Suppressor macrophage treated with lipopolysaccharide for 1 hour (primary cell): Measurements from ENCODE around the gene SPAG8.

Experiments
- DNase-seq, 3 donors: peaks; one replicate each; pipeline ENCODE4 v3.0.0-alpha.2; 2020 to 2022

Gene SPAG8, protein sequence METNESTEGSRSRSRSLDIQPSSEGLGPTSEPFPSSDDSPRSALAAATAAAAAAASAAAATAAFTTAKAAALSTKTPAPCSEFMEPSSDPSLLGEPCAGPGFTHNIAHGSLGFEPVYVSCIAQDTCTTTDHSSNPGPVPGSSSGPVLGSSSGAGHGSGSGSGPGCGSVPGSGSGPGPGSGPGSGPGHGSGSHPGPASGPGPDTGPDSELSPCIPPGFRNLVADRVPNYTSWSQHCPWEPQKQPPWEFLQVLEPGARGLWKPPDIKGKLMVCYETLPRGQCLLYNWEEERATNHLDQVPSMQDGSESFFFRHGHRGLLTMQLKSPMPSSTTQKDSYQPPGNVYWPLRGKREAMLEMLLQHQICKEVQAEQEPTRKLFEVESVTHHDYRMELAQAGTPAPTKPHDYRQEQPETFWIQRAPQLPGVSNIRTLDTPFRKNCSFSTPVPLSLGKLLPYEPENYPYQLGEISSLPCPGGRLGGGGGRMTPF

GRCh38 chr9:35812025-35812602 lies at the start of gene SPAG8:
TSS of gene SPAG8 (minus strand) at chr9:35812262. CDS start at chr9:35812147, 115 bp downstream.
- peak; percentile 90 to 92 (median 90) for DNase-seq

DNA sequence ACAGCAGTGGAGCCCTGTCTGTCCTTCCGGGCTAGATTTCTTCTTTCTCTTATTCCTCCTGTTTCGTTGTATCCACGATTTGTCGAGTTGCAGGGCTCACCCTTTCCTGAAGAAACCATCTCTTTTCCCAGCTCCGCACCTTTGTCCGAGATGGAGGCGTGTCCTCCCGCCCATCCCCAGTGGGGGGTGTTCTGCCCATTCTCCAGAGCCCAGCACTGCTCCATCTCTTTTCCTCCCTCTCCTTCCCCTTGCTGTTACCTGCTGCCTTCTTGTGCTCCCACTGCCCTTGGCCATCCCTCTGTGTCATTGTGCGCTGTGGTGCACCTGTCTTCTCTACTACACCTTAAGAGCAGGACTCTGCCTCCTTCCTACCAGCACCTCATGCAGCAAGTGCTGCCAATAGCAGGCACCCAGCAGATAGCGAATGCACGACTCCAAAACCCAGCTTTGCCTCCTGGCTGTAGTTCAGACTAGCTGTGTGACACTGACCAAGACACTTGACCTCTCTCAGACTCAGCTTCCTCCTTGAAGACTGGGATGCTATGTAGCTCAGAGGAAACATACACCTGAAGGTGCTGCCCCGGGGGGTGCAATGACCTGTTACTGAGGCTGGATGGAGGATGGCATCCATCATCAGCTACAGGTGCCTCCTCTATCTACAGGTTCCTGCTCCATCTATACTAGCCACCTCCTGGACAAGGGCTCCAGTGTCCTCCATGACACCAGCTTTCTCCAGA lies 49.3 kb upstream of the SPAG8 start:
- no peak for DNase-seq

- DNase-seq = no peak
Measured at GRCh38 chr9:35859990-35860339, 47.9 kb upstream of the SPAG8 start.

DNA sequence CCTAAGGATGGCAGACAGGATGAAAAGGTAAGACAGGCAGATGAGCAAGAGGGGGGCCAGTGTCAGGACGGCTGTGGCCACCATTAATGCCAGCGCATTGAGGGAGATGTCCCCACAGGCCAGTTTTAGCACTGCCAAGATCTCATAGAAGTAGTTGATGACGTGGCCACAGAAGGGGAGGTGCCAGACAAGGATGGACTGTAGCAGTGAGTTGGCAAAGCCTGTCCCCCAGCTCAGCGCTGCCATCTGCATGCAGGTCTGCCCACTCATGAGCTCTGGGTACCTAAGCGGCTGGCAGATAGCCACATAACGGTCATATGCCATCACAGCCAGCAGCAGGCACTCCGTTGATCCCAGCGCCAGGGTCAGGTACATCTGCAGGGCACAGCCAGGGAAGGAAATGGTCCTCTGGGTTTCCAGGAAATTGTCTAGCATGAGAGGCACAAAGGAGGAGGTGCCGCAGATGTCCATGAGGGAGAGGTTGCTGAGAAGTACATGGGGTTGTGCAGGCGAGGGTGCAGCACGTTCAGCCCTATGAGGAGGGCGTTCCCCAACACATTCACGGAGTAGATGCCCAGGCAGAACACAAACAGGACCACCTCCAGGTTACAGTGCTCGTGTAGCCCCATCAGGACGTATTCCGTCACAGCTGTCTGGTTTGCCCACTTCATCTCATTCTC lies 47.4 kb upstream of the SPAG8 start:
- peak; percentile 47 to 53 (median 49) for DNase-seq

- no peak for DNase-seq
Measured at GRCh38 chr9:35858458-35858857, 46.4 kb upstream of the SPAG8 start.

DNA sequence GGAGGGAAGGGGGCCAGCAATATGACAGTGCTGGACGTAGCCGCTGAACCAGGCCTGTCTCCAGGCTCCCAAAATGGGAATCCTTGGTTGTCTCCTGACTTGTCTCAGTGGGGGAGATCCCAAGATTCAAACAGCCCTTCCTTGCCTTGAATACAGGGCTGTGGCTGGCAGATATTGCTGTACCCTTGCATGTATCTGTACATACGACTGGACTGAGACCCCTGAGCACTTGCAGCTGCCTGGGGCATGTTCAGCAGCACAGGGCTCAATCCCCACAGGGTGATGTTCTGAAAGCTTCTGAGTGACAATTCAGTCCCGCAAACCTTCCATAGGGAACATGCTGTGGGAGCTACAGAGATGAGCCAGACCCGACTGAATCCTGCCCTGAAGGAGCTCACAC lies 44.8 kb upstream of the SPAG8 start:
- no peak for DNase-seq

DNA sequence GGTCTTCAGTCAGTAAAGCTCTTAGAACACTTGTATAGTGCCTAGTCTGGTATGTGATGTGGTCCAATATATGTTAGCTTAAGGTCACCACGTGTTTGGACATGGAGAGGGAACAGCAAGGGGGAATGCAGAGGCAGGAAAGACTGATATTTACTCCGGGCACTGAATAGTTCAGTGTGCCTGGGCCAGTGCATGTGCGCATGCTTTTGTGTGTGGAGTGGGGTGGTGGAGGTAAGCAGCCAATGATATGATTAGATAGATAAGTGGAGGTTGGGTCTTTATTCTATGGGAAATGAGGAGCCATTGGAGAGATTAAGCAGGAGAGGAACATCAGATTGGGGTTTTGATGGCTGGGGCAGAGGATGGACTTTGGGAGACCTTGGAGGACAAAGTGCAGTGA lies 44.1 kb upstream of the SPAG8 start:
- no peak for DNase-seq

DNA sequence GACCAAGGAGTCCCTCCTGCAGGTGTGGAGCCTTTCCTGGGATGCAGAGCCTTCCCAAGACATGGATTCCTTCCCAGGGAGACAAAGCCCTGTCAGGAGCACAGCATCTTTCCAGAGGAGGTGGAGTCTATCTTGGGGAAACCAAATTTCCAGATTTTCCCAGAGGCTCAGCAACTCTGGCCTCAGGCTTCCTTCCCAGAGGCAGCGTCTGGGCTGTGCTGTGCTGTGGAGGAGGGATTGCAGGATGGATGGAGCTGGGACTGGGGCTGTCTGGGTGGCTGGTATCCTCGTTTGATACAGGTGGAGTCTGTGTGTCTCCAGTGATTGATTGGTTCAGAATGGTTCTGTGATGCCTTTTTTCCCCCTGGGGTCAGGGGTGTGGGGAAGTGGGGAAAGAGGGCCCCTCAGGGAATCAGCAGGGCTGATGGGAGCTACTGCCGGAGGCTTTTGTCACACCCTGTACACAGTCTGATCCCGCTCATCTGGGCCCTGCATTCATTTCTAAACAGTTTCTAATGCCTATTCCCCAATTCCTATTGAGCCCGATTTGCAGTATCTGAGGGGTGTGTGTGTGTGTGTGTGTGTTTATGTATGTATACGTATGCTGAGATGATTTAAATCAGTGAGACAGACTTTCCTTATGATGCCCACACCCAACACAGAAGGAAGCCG lies 42.2 kb upstream of the SPAG8 start:
- DNase-seq = no peak

DNA sequence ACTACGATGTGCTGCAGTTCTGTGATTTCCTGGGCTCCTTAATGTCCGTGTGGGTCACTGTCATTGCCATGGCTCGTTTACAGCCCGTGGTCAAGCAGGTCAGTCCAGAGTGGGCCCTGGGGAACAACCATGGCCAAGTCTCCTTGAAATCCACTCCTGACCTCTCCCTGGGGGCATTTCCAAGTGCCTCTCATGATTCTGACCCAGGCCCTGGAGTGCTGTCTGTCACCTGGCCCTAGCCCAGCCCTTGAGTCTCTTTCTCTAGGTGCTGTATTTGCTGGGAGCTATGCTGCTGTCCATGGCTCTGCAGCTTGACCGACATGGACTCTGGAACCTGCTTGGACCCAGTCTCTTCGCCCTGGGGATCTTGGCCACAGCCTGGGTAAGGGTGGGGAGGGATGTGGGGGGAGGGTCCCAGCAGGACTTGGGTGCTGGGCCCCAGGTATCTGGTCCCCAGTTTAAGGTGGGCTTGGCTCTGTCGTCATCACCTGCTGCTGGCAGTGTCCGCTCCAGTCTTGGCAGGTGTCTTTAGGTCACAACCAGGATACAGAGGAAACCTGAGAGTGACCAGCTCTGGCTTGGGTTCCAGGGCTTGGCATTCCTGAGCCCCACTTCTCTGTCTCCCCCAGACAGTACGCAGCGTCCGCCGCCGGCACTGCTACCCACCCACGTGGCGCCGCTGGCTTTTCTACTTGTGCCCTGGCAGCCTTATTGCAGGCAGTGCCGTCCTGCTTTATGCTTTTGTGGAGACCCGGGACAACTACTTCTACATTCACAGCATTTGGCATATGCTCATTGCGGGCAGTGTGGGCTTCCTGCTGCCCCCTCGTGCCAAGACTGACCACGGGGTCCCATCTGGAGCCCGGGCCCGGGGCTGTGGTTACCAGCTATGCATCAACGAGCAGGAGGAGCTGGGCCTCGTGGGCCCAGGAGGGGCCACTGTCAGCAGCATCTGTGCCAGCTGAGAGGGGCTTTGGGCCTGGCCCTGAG lies 41.1 kb upstream of the SPAG8 start:
- no peak for DNase-seq

- no peak for DNase-seq
Measured at GRCh38 chr9:35852267-35852815, 40.3 kb upstream of the SPAG8 start.

DNA sequence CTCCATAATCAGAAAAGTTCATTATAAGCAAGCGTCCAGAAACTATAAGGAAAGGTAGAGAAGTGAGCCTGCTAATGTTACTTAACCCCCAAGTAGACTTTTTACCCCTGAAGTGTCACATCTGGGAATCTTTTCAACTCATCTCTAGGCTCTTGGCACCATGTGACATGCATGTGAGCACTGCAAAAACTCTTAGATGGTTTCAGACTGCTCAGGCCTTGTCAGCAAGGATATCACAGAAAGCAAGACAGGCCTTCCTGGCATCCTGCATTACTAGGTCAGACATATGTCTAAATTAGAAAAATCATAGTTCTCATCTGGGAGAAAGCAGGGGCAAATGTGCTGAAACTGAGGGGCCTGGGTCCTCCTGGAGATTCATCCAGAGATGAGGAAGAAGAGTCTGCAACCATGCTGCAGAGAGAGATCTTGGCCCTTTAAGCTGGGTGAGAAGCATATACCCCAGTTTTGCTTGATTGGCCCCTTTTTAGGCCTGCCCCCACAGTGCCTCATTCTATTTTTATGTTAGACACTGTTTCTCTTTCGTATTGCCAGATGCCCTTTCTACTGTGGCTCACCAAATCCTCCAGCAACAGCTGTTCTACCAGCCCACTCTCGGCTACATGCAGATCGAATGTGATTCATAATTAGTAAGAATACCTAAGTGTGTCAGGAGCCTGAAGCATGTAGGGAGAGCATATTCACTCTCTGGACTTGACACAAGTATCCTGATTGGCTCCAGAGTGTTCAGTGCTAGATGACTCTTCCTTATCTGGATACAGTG lies 35.9 kb upstream of the SPAG8 start:
- peak in 2 of 3 donors; percentile 36 to 48 for DNase-seq

- no peak for DNase-seq
Measured at GRCh38 chr9:35845824-35846771, 34.0 kb upstream of the SPAG8 start.

- peak; percentile 92 to 97 (median 96) for DNase-seq
Measured at GRCh38 chr9:35844628-35845270, 32.7 kb upstream of the SPAG8 start.

- peak; percentile 67 to 78 (median 74) for DNase-seq
Measured at GRCh38 chr9:35842795-35843194, 30.7 kb upstream of the SPAG8 start.

- DNase-seq = peak; percentile 34 to 72 (median 53)
Measured at GRCh38 chr9:35842020-35842745, 30.1 kb upstream of the SPAG8 start.

DNA sequence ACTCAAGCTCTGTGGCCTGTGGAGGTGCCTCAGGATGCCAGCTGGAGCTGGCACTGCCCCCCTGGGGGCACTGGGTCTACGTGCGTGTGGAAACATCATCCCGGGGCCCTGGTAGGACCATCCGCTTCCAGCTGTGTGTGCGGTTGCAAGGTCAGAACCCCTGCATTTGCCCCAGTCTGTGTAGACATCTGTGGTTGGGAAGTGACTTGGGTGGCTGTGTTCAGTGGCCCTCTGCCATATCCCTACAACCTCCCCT lies 29.5 kb upstream of the SPAG8 start:
- no peak for DNase-seq

GRCh38 chr9:35840881-35841644 lies 29.0 kb upstream of the SPAG8 start:
- no peak for DNase-seq
